Endometrial microvascular endothelial cells (primary cell): ENCODE results near the gene MADCAM1. TPM values are rescaled to one million over a fixed set of nuclear protein-coding genes. Genes with fewer than 3 reads are reported as not detected.

Source experiments
- in situ Hi-C: cut with HindIII; loops from 2 replicates; pipeline ENCODE4 v1.10.0; 2017; ENCODE audit warnings: low sequenced_read_pairs, low pct_unique_long_range_greater_than_20kb; ENCODE audit errors: inconsistent ontology term
- total RNA-seq: library from RNA; depleted of rRNA; stranded (reverse); fragments of >200 nt; gene quantifications from one replicate; pipeline ENCODE4 v1.2.3, GENCODE V29; 2015; ENCODE audit errors: inconsistent ontology term

MADCAM1 gene
- total RNA-seq, 1 donor from 2014 or later, result not detected

DNA sequence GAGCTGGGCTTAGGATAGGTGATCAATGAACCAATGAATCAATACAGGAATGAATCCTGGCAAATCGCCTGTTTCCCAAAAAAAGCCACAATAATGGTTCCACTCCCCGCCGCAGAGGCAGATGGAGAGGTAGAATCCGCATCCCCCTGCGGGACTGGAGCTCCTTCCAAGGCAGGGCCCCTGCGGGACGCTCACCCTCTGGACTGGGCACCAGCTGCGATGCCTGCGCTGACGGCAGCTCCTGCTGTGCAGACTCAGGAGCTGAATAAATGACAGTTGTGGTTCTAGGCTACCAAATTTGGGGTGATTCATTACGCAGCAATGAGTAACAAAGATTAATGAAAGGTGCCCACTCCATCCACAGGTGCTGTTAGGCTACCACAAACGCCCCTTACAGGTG lies 26.4 kb downstream of the MADCAM1 start:
- in situ Hi-C loops, result no loop called here

DNA sequence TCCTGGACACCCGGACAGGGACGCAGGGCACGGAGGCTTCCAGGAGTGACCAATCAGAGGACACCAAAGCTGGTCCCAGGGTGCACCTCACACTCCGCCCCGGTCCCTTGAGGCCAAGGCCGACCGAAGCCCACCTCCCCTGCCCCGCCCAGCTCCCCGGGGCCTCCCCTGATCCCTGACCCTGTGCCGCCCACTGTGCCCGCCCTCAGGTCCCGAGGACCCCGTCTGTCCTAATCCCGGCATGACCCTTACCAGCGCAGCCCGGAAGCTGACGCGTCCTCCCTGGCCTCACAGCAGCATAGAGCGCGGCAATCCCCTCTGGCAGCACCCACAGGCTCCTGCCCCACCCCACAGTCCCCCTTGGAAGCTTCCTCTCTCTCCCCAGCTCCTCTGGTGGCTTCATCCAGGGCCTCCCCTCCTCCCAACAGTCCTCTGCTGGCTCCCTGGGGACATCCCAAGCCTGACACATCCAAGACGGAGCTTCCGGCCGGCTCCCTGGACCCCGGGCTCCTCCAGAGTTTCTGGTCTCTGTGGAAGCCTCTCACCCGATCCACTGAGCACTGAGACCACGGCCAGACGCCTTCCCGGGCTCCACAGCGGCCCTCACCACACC lies 27.9 kb downstream of the MADCAM1 start:
- in situ Hi-C loops, result no loop called here

DNA sequence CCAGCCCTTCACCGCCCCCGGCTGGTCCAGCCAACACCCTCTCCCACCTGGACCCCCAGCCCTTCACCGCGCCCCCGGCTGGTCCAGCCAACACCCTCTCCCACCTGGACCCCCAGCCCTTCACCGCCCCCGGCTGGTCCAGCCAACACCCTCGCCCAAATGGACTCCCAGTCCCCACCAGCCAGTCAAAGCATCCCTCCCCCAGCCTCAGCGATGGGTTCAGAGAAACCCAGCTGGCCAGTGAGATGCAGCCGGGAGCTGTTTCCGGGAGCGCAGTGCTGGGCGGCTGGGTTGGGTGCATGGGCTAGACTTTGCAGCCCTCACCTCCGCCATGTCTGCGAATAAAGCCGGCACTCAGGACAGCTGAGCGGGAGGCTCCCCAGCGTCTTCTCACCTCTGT lies 28.7 kb downstream of the MADCAM1 start:
- in situ Hi-C loops, result no loop called here

DNA sequence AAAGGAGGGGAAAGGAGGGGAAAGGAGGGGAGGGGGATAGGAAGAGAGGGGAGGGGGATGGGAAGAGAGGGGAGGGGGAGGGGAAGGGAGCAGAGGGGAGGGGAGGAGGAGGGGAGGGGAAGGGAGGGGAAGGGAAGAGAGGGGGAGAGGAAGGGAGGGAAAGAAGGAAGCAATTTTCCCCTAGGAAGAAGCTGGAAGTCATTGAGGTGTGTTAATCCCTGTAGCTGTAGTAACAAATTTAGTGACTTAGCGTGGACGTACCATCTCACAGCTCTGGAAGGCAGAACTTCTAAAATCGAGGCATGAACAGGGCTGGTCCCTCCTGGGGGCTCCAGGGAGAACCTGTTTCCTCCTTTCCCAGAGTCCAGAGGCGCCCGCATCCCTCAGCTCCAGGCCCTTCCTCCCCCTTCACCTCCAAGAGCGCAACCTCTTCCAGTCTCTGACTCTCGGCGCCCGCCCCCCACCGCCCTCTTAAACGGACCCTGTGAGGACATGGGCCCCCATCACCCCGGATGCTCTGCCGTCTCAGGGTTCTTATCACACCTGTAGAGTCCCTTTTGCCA lies 29.7 kb downstream of the MADCAM1 start:
- in situ Hi-C loops, result no loop called here

DNA sequence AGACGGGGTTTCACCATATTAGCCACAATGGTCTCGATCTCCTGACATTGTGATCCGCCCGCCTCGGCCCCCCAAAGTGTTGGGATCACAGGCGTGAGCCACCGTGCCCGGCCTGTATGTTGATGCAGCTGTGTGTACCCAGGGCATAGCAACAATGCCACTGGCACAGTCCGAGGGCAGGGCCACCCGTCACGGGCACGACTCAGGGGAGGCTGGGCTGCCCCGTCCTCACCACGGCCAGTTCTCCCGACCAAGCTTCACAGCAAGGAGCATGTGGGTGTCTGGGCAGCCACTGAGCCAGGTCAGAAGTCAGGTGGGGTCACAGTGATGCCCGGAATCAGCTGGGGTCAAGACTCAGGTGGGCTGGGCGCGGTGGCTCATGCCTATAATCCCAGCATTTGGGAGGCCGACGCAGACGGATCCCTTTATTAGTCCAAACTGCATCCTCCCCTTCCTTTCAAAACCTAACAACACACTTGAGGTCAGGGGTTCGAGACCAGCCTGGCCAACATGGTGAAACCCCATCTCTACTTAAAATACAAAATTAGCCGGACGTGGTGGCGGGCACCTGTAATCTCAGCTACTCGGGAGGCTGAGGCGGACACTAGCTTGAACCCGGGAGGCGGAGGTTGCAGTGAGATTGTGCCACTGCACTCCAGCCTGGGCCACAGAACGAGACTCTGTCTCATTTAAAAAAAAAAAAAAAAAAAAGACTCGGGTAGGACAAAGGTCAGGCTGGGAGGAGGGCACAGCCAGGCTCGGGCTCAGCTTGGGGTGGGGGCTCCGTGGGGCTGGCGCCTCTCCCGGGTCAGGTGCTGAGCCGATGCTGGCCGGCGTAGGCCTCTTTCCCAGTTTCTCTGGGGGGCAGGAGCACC lies 34.1 kb downstream of the MADCAM1 start:
- in situ Hi-C loops, result no loop called here

DNA sequence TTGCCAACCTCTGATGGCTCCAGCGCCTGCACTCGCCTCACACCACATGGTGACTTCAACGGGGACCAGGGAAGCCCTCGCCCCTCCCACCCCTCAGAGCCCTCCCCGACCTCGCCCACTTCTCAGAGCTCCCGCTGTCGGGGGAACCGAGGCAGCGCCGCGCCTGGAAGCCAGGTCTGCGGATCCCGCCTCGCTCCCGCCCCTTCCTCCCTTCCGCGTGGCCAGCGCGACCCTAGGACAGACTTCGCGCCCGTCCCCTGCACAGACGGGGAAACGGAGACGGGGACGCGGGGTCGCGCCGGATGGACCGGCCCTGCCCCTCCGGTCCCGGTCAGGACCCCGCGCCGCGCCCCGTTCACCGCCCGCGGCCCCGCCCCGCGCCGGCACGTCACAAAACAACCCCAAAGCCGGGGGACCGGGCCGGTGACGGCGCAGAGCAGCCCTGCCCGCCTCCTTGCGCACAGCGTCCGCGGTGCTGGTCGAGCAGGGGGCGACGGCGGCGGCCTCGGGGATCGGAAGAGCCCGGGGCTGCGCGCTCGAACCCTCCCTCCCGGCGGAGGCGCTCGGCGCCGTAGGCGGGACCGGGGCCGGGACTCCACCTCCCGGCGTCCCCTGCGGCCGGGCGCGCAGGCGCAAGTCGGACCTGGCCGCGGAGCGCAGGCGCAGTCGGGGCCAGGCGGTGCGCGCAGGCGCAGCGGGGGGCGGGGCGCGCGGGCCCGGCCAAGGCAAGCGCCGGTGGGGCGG lies 34.9 kb downstream of the MADCAM1 start:
- in situ Hi-C loops, result no loop called here

DNA sequence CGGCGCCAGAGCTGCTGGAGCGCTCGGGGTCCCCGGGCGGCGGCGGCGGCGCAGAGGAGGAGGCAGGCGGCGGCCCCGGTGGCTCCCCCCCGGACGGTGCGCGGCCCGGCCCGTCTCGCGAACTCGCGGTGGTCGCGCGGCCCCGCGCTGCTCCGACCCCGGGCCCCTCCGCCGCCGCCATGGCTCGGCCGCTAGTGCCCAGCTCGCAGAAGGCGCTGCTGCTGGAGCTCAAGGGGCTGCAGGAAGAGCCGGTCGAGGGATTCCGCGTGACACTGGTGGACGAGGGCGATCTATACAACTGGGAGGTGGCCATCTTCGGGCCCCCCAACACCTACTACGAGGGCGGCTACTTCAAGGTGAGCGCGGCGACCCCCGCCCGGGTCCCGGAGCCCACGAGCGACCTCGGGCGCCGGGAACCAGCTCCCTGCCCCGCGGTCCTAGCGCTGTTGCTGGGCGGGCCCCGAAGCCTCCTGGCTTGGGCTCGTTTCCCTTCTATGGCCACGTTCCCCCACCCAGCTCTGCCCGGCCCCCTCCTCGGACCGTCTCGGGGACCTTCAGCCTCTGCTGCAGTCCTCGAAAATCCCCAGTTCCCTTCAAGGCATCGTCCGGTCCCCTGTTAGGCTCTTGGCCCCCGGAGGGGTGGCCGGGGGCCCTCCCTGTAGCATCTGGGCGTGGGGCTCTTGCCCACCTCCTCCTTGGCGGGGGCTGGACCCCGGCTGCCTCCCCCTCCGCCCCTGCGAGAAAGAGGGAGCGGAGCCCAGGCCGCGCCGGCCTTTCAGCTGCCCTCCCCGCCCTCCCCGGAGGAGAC lies 35.7 kb downstream of the MADCAM1 start, which contains the start of gene CDC34:
Gene CDC34 (plus strand): TSS at position 8 of the 808 bp plus-strand sequence. CDS start 172 bp downstream, at position 180.
- in situ Hi-C loops, result no loop called here

DNA sequence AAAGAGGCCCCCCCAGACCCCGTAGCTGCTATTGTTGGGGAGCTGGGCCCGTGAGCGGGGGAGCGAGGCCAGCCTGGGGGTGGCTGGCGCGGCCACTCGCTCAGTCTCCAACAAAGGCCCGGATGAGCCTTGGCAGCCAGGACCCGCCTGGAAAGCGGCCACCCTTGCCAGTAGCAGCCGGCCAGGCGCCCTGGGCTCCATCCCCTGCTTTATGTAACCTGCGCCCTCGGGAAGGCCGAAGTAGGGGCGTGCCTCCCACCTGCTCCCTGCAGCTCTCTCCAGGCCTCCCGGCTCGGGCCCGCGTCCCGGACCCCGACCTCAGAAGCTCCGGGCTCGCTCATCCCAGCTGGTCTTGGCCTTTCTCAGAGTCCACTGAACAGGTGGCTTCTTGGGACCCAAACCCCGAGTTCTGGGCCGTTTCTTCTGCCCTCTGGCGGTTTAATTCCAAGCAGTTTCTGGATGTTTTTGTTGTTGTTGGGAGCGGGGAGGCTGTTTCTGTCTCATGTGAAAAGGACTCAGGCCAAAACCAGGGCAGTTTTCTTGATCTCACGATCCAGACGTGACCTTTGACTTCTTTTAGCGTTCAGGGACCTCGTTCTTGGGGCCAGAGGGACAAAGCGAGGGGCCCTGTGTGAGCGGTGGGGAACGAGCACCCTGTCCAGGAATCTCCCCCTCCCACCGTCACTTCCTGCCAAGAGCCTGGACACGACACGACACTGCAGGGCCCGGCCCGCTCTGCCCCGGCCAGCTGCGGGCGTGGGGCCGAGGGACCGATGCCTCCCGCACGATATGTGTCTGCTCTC lies 36.5 kb downstream of the MADCAM1 start:
- in situ Hi-C loops, result no loop called here

DNA sequence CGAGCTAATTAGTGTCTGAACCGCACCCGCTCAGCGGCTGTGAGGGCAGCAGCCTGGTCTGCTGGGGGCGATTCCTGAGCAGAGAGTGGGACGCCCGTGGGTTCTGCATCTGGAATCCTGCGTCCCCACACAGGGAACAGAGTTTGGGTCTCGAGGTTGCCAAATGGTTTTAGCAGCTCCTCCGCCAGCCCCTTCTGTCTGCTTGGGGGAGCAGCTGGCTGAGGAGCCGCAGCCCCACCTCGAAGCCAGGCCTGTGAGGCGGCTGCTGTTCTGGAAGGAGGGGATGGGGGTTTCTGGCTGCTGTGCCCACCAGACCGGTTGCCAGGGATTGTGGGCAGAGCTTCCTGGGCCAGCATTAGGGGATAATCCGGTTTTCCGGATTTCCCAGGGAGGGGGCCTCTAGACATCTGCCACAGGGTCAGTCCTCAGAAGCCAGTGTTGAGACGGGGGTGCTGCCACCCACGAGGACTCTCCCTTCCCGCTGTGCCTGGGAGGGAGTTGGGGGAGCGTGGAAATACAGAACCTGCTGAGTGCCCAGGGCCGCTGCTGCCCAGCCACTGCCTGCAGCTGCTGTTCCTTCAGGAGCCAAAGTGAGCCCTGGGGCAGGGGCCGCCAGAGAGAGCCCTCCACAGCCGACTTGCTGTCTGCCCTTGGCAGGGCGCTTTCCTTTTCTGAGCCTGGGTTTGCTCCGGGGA lies 37.2 kb downstream of the MADCAM1 start:
- in situ Hi-C loops, result no loop called here

DNA sequence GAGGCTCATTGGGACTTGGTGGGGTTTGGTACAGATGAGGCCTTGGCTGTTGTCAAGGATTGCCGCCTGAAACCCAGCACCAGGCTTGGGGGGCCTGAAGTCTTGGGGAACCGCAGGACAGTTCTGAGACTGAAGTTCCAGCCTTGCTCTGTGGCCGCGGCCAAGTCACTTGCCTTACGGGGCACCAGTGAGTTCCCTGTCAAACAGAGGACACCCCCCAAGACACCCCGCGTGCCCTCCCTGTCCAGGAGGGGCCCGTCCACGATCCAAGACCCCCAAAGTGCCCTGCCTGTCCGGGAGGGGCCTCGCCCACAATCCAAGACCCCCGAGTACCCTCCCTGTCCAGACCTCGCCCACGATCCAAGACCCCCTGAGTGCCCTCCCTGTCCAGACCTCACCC lies 37.8 kb downstream of the MADCAM1 start:
- in situ Hi-C loops, result no loop called here

DNA sequence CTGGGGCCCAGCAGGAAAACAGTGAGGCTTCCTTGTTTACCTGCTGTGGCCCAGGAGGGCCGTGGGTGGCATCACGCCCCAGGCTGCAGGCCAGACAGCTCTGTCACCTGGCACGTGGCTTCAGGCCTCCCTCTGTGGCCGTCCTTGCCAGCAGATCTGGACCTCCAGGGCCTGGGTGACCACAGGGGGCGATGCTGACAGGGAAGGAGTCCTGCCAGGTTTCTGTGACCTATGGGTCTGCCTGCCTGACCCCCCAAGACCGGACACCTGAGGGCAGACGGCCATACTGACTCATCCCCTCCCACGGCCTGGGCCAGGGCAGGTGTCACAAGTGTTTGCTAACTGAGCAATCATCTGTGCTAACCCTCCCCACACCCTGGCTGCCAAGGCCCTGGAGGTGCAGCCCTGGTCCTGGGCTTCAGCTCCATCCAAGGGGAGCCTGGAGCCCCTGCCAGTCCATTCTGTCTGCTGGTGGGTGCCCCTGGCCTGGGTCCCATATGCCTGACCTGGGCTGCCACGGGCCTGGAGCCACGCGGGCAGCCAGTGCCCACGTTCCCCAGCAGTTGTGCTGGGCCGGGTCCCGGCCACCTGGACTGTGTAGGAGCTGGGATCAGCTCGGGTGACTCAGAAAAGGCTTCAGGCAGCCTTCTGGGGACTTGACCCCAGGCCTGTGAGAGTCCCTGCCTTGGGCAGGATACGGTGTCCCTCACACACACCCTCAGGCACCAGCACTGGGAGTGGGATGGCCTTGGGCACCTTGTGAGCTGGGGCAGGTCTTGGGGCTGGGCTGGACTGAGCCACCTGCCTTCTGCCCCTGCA lies 38.9 kb downstream of the MADCAM1 start:
- in situ Hi-C loops, result no loop called here

DNA sequence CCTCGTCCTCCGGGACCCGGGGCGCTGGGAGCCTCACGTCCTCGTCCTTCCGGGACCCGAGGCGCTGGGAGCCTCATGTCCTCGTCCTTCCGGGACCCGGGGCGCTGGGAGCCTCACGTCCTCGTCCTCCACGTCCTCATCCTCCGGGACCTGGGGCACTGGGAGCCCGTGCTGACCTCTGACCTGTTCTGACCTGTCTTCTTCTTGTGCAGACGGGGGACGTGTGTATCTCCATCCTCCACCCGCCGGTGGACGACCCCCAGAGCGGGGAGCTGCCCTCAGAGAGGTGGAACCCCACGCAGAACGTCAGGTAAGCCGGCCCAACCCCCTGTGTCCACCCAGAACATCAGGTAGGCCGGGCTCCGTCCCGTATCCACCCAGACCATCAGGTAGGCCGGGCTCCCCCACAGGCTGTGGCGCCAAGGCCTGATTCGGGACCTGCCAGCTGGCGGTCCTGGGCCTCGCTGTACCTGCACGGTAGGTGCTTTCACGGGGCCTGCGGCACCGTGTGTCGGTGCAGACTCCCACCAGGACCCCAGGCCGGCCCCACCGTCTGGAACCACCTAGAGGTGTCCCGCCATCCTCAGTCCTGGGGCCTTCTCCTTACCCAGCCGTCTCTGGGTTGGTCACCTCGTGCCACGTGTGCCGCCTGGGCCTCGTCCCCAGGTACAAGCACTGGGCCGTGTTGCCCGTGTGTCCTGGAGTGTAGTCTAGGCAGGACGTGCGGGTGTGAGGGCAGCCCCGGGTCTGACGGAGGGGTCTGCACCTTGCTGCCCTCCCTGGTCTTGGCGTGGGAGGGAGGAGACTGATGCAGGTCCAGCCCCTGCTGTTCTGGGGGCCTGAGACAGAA lies 40.0 kb downstream of the MADCAM1 start:
- in situ Hi-C loops, result no loop called here

DNA sequence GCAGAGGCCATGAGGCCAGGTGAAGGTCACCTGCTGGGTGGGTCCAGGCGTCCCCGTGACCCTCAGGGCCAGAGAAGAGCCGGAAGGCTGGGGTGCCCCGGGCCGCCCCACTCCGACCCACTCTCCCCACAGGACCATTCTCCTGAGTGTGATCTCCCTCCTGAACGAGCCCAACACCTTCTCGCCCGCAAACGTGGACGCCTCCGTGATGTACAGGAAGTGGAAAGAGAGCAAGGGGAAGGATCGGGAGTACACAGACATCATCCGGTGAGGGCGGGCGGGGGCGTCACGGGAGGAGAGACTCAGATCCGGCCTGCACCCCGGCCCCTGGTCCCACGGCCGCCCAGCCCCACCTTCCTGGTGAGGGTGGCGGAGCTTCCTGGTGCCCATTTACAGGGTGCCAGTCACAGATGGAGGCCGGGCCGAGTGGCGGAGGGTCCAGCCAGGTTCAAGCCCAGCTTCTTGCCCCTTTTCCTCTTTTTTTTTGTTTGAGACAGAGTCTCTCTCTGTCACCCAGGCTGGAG lies 40.7 kb downstream of the MADCAM1 start:
- in situ Hi-C loops, result no loop called here

DNA sequence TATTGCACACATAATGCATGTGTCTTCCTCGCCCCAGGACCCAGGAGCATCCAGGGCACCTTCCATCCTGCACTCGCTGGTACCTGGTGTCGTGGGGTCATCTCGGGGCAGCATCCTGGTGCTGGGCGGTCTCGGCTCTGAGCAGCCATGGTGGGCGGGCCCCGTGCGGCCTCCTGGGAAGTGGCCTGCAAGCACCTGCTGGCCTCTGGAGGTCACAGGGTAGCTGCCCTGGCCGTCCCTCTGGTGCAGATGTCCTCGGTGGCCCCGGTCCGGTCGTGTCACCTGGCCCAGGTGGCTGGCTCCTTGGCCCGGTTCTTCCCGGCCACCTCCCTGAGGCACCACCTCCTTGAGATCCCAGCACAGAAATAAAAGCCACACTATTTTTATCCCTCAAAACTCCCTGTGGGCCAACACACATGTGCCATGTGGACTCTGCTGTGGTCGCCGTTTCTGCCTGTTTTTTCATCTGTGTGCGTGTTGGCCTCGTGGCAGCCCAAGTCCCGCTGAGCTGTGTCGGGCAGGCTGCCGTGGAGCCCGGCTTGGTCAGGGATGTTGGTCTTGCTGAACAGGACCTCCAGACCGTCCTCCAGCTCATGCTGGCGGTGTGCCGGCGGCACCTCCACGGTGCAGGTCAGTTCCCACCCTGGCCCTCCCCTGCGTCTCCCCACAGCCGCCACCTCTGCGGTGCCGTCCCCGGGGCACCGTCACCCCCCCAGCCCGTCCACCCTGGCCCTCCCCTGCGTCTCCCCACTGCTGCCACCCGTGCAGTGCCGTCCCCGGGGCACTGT lies 42.5 kb downstream of the MADCAM1 start:
- in situ Hi-C loops, result no loop called here
